ENCODE results near the gene ODC1.

Gene ODC1

GRCh38 chr2:10433264-10433946, 14.7 kb downstream of the ODC1 start:
- DNase-seq: no peak

GRCh38 chr2:10432311-10433181, 15.6 kb downstream of the ODC1 start:
- no peak for DNase-seq

GRCh38 chr2:10431797-10432196, 16.3 kb downstream of the ODC1 start:
- no peak for DNase-seq

DNA sequence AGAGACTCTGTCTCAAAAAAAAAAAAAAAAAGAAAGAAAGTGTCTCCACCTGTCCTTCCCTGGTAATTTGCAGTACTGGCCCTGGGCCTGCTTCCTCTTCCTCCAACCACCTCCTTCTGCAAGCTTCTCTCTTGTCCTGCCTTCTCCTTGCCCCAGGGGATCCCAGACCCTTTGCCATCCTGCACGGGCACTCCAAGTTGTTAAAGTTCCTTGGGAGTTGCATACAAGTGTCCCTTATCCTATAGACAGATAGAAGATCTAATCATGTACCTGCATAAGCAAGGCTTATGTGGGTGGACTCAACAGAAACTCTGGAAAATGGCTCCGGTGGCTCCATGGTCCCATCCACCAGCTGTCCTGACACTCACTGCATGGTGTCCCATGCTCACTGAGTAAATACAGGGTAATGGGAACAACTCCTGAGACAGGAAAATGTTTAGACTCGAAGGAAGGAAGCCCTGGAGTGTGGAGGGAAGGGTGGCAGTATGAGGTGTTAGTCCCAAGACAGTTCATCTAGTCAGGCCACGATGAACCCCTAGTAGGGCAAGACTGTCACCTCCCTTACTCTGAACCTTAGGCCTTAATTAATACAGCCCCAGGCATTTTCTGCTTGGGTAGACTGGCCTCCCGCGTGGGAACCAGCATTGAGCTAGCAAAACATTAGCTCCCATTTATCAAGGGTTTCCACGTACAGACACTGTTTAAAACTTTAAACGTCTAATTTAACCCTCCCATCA, 17.1 kb downstream of the ODC1 start:
- no peak for DNase-seq

- no peak for DNase-seq
Observed at GRCh38 chr2:10428924-10429323, 19.2 kb downstream of the ODC1 start.

- DNase-seq: no peak
Observed at GRCh38 chr2:10428355-10428754, 19.8 kb downstream of the ODC1 start.

DNA sequence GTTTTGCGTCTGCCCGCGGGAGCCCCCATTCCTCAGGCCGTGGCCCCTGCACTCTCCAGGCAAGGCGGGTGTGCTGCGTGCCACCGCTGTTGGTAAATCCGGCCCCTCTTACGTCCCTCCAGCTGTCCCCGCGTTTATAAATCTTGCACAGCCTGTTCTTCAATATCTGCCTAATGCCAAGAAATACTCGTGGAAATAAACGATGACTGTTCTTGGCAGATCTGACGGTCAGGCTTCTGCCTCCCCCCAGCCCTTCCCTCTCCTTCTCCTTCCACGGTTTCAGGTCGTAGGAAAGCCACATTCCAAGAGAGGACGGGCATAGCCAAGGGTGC, 20.5 kb downstream of the ODC1 start:
- no peak for DNase-seq

GRCh38 chr2:10426726-10427617, 21.2 kb downstream of the ODC1 start:
- no peak for DNase-seq

- no peak for DNase-seq
Observed at GRCh38 chr2:10425699-10426098, 22.4 kb downstream of the ODC1 start.

DNA sequence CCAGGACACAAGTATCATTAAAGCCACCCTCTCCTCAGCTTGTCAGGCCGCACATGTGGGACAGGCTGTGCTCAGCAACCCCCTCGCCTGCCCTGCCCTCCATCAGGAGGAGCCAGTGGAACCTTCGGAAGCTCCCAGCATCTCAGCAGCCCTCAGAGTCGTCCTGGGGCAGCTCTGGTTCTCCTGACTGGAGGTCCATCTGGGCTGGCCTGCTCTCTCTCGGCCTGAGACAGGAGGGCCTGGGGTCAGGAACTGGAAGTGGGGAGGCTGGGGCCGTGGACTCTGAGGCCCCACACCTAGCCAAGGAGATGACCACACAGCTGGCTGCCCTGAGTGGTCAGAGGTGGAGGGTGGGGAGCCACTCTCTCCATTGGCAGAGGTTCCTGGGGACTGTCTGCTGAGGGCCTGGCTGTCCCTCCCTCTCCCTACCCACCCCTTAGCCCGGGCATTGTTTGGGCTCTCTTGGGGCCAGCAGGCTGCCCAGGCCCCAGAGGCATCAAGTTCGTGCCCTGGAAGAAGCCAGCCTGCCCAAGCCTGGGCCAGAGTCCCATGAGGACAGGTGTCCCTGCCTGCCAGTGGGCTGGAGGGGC, 23.1 kb downstream of the ODC1 start:
- no peak for DNase-seq

DNA sequence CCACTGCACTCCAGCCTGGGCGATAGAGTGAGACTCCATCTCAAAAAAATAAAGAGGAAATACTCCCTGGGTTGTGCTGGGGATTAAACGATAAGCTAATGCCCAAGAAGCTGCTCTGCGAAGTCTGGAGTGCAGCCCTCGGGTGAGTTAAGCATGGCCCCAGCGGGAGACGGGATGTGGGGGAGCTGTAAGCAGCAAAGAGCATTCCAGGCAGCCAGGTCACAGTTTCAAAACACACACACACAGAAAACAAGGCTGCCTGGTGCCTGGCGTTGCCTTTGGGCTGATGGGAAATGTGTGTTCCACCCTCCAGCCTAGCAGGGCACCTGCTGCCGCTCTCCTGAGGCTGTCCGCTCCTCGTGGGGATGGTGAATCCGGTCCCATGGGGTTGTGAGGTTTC, 24.1 kb downstream of the ODC1 start:
- no peak for DNase-seq

- no peak for DNase-seq
Observed at GRCh38 chr2:10423400-10423774, 24.7 kb downstream of the ODC1 start.

DNA sequence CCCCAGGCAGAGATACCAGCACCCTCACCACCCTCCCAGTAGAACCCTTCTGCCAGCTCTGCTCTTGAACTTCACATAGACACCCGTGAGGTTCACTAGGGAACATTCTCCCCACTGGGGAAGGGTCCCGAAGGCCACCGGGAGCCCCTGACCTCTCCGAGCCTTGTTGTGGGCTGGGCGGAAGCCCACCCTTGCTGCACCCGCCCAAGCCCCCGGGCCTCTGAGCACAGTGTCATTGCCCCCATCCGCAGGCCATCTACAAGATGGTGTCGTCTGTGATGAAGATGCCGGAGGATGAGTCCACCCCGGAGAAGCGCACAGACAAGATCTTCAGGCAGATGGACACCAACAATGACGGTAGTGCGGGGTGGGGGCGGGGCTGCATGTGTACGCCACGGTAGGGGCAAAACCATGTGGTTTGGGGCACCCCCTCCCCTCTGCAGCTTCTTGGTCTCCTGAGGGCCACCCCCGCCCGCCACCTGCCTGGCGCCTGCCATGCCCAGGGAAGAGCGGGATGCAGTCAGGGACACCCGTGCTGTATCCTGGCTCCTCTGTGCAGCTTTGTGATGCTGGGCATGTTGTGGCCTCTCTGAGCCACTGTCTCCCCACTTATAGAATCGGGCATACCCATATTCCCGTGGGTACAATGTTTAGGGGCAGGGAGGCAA, 25.3 kb downstream of the ODC1 start:
- DNase-seq: no peak

GRCh38 chr2:10422251-10422650, 25.9 kb downstream of the ODC1 start:
- DNase-seq: no peak

DNA sequence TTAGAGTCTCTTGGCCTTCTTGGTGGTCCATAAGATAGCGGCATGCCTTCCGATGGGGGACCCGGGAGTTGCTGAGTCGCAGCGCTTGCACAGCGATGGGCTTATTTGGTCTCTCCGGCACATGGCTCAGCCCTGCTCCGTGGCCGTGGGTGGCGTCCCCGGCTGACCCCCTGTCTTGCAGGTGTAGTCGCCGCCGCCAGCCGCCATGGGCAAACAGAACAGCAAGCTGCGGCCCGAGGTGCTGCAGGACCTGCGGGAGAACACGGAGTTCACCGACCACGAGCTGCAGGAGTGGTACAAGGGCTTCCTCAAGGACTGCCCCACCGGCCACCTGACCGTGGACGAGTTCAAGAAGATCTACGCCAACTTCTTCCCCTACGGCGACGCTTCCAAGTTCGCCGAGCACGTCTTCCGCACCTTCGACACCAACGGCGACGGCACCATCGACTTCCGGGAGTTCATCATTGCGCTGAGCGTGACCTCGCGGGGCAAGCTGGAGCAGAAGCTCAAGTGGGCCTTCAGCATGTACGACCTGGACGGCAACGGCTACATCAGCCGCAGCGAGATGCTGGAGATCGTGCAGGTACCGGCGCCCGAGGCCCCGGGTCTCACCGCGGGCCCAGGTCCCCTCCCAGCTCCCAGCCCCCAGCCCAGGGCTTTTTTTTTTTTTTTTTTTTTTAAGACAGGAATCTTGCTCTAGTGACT, 28.4 kb downstream of the ODC1 start:
- DNase-seq: no peak

- no peak for DNase-seq
Observed at GRCh38 chr2:10417551-10418335, 30.4 kb downstream of the ODC1 start.

- no peak for DNase-seq
Observed at GRCh38 chr2:10415640-10416039, 32.5 kb downstream of the ODC1 start.

- no peak for DNase-seq
Observed at GRCh38 chr2:10415048-10415447, 33.1 kb downstream of the ODC1 start.

GRCh38 chr2:10414591-10414990, 33.5 kb downstream of the ODC1 start:
- no peak for DNase-seq

DNA sequence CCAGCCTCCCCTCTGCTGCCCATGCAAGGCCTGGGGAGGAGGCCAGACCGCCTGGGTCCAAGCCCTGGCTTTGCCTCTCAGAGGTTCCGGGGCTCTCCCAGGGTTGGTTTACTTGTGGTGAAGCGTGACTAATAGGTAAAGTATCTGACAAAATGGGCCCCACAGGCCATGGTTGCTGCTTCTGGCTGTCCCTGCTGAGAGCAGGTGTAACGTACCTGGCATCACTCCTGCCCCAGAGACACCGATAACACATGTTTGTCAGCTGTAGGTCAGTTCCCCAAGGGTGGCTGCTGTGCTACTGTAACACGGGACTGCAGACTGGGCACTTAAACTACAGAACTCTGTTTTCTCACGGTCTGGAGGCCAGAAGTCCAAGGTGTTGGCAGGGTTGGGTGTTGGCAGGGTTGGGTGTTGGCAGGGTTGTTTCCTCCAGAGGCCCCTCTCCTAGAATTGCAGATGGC, 34.1 kb downstream of the ODC1 start:
- DNase-seq: no peak
